SIG-M5 treated with dmso at 0.1 percent for 504 hours (cell line): ENCODE measurements around the gene NDUFAF8.
"Not testable (repeated sequence)": the region's sequence is repeated elsewhere in the genome, so short reads cannot be mapped to it uniquely, and the experiment has no call there.

Experiments
- DNase-seq: peaks from one replicate; lab custom pipeline; 2025; ENCODE audit not compliant: unreplicated experiment; lab: John Stamatoyannopoulos, UW

Gene NDUFAF8

GRCh38 chr17:81222906-81223761, 16.0 kb upstream of the NDUFAF8 start, which contains the start of gene CEP131:
Gene CEP131, minus strand, starts transcription at chr17:81222965. Its CDS starts 2,909 bp downstream, at chr17:81220056.
- peak; percentile 96 for DNase-seq

GRCh38 chr17:81223762-81224130, 15.4 kb upstream of the NDUFAF8 start:
- DNase-seq: peak; percentile 43

- not testable (repeated sequence) for DNase-seq
Measured at GRCh38 chr17:81227630-81228029, 11.5 kb upstream of the NDUFAF8 start.

GRCh38 chr17:81228420-81228819, 10.7 kb upstream of the NDUFAF8 start:
- peak; percentile 77 for DNase-seq

- DNase-seq: no peak
Measured at GRCh38 chr17:81228834-81229665, 10.1 kb upstream of the NDUFAF8 start.

- DNase-seq: no peak
Measured at GRCh38 chr17:81229666-81229920, 9.5 kb upstream of the NDUFAF8 start.

- DNase-seq: no peak
Measured at GRCh38 chr17:81230043-81230820, 8.9 kb upstream of the NDUFAF8 start.

GRCh38 chr17:81231121-81231645, 7.9 kb upstream of the NDUFAF8 start:
- no peak for DNase-seq

GRCh38 chr17:81231766-81232581, 7.1 kb upstream of the NDUFAF8 start:
- no peak for DNase-seq

GRCh38 chr17:81232616-81233241, 6.4 kb upstream of the NDUFAF8 start:
- DNase-seq: no peak

- DNase-seq: no peak
Measured at GRCh38 chr17:81233316-81233715, 5.8 kb upstream of the NDUFAF8 start.

GRCh38 chr17:81233811-81234505, 5.2 kb upstream of the NDUFAF8 start:
- no peak for DNase-seq

GRCh38 chr17:81234506-81234855, 4.6 kb upstream of the NDUFAF8 start:
- DNase-seq: no peak

GRCh38 chr17:81234940-81235821, 3.9 kb upstream of the NDUFAF8 start:
- DNase-seq: no peak

GRCh38 chr17:81235822-81236740, 3.0 kb upstream of the NDUFAF8 start:
- no peak for DNase-seq

GRCh38 chr17:81236784-81237183, 2.3 kb upstream of the NDUFAF8 start:
- no peak for DNase-seq
